Lung (tissue), 12 donors: Measurements from ENCODE around the gene SCN2B. TPM values are rescaled to one million over a fixed set of nuclear protein-coding genes. Genes with fewer than 3 reads are reported as not detected.

Experiments used
- ATAC-seq: fragments of 200-7000 bp; cut with Tn5 transposase; one replicate; pipeline ENCODE4 v1.9.1; 2020; ENCODE audit warnings: moderate number of reproducible peaks; ENCODE audit not compliant: insufficient read depth, low FRiP score
- DNase-seq, 3 donors: peaks; one replicate each; pipeline ENCODE4 v3.0.0-alpha.2; 2013 to 2017
- H3K27ac ChIP-seq, 2 donors: one replicate each; pipeline ENCODE4 v1.5.1; 2013; ENCODE audit warnings: mild to moderate bottlenecking in 2 of 2, moderate library complexity in 2 of 2, control low read depth in 1 of 2, inconsistent platforms in 1 of 2, low read depth in 1 of 2, low read length in 1 of 2
- H3K27me3 ChIP-seq, 3 donors: one replicate each; pipeline ENCODE4 v1.5.1; 2013; ENCODE audit warnings: low read length in 2 of 3; ENCODE audit not compliant: control insufficient read depth in 3 of 3, insufficient read depth in 3 of 3
- H3K36me3 ChIP-seq, 4 donors: one replicate each; pipeline ENCODE4 v1.5.1; 2013; ENCODE audit warnings: low read length in 4 of 4, mild to moderate bottlenecking in 1 of 4, moderate library complexity in 1 of 4; ENCODE audit not compliant: control insufficient read depth in 4 of 4, insufficient read depth in 4 of 4
- H3K4me1 ChIP-seq, 5 donors: one replicate each; pipeline ENCODE4 v1.5.1; 2013; ENCODE audit warnings: low read length in 5 of 5, mild to moderate bottlenecking in 2 of 5, moderate library complexity in 1 of 5; ENCODE audit not compliant: control insufficient read depth in 5 of 5, insufficient read depth in 5 of 5
- H3K4me3 ChIP-seq: one replicate; pipeline ENCODE4 v1.5.1; 2013; ENCODE audit warnings: mild to moderate bottlenecking, control low read depth, moderate library complexity
- H3K9ac ChIP-seq, 2 donors: one replicate each; pipeline ENCODE4 v1.5.1; 2013; ENCODE audit warnings: low read length in 2 of 2, control low read depth in 1 of 2; ENCODE audit not compliant: insufficient read depth in 1 of 2
- H3K9me3 ChIP-seq, 4 donors: one replicate each; pipeline ENCODE4 v1.5.1; 2013; ENCODE audit warnings: low read length in 3 of 4, mild to moderate bottlenecking in 1 of 4, moderate library complexity in 1 of 4; ENCODE audit not compliant: control insufficient read depth in 4 of 4, insufficient read depth in 3 of 4
- WGBS, 2 donors: extraction: QIAGEN DNeasy Blood & Tissue Kit; methylation state at CpG; one replicate each; pipeline ENCODE4 v1.1.7; 2013; 5-methylcytosine and 5-hydroxymethylcytosine counted together
- polyA plus RNA-seq, 2 donors: library from polyadenylated mRNA; stranded (reverse); fragments of 200-250 nt; gene quantifications; one replicate each; pipeline ENCODE4 v1.2.1, GENCODE V29; 2013
- total RNA-seq, 2 donors: library from RNA; depleted of rRNA in 1 of 2; stranded (reverse); fragments of >200 nt in 1 of 2; gene quantifications; one replicate each; pipeline ENCODE4 v1.2.1, GENCODE V29; 2014 to 2021
- TF ChIP-seq, protein P1 (sequence below): IDR thresholded peaks from 2 replicates; pipeline ENCODE4 v1.5.1; 2012; ENCODE audit warnings: mild to moderate bottlenecking; ENCODE audit errors: control extremely low read depth, extremely low read depth
- donor health status: control.
- donor health status: control.
- donor health status: Bipolar disorder and iron deficiency.
- donor health status: healthy.
- donor health status: DM: yes; HTN: yes; CAD: no.

Gene SCN2B
- total and polyA plus RNA-seq, 4 donors, result 0.03 to 1.6 (median 0.62) TPM

- peak overlapping the region in 1 of 2 donors; percentile 53 for H3K27ac ChIP-seq
- H3K4me3 ChIP-seq, result no peak overlapping the region
- H3K27me3 ChIP-seq, result no peaks in the 10 kb centered on the region
- TF ChIP-seq, protein P1, sequence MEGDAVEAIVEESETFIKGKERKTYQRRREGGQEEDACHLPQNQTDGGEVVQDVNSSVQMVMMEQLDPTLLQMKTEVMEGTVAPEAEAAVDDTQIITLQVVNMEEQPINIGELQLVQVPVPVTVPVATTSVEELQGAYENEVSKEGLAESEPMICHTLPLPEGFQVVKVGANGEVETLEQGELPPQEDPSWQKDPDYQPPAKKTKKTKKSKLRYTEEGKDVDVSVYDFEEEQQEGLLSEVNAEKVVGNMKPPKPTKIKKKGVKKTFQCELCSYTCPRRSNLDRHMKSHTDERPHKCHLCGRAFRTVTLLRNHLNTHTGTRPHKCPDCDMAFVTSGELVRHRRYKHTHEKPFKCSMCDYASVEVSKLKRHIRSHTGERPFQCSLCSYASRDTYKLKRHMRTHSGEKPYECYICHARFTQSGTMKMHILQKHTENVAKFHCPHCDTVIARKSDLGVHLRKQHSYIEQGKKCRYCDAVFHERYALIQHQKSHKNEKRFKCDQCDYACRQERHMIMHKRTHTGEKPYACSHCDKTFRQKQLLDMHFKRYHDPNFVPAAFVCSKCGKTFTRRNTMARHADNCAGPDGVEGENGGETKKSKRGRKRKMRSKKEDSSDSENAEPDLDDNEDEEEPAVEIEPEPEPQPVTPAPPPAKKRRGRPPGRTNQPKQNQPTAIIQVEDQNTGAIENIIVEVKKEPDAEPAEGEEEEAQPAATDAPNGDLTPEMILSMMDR, result no peak
- DNase-seq (no peak), ATAC-seq (no peak)
- H3K9me3 ChIP-seq, result no peaks in the 10 kb centered on the region
- H3K9ac ChIP-seq, result no peak overlapping the region
- H3K36me3 ChIP-seq, result no peaks in the 10 kb centered on the region
- WGBS, 2 donors, result 78 to 80% methylated on average over 7 of the region's 7 CpGs
- no peaks in the 10 kb centered on the region for H3K4me1 ChIP-seq
These were observed 26.4 kb upstream of the SCN2B start for GRCh38 chr11:118202599-118203422.

- no peak overlapping the region for H3K4me3 ChIP-seq
- DNase-seq, result no peak
- no peaks in the 10 kb centered on the region for H3K36me3 ChIP-seq
- 69 to 83% methylated on average over 2 of the region's 2 CpGs for WGBS, 2 donors
- H3K9me3 ChIP-seq, result no peaks in the 10 kb centered on the region
- ATAC-seq, result no peak
- H3K4me1 ChIP-seq, result no peaks in the 10 kb centered on the region
- H3K27ac ChIP-seq, result no peak overlapping the region
- H3K9ac ChIP-seq, result no peak overlapping the region
- TF ChIP-seq, protein P1, result no peak
- no peaks in the 10 kb centered on the region for H3K27me3 ChIP-seq
These were observed 25.5 kb upstream of the SCN2B start for GRCh38 chr11:118201966-118202365.

DNA sequence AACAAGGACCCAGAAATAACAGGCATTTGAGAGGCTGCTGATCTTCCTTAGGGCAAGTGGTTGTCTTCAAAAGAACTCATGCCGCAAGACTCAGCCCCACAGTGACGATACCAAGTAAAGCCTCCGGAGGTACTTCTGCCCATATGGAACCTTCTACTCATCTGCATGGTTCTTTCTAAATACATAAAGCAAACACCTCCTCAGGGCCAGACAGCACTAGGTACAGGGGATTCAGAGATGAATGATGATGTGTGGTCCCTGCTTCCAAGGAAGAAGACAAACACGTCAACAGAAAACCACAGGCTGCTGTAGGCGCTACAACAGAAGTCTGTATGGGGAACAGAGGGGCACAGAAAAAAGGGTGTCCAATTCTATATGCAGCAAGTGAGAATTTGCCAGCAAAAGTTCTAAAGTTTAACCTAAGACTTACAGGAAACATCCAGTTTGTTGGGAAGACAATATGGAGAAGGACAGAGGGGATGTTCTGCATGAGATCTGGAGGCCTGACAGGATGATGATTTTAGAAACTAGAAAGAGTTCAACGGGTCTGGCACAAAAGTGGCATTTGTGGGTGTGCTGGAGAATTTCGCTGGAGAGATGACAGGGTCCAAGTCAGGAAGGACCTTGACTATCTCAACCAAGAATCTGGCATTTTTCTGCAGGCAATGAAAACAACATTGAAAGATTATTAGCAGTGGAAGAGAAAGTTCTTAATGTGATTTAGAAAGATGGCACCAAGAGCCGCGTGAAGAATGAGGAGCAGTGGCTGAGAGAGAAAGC lies 24.7 kb upstream of the SCN2B start:
- TF ChIP-seq, protein P1, result no peak
- H3K4me1 ChIP-seq, result no peaks in the 10 kb centered on the region
- H3K9me3 ChIP-seq, result no peaks in the 10 kb centered on the region
- H3K36me3 ChIP-seq, result no peaks in the 10 kb centered on the region
- no peak overlapping the region for H3K4me3 ChIP-seq
- H3K27me3 ChIP-seq, result no peaks in the 10 kb centered on the region
- no peak overlapping the region for H3K27ac ChIP-seq
- no peak overlapping the region for H3K9ac ChIP-seq
- DNase-seq (no peak), ATAC-seq (no peak)
- WGBS, 2 donors, result 86 to 88% methylated on average over 9 of the region's 9 CpGs
